Endometrium (tissue), 2 donors: ENCODE data around the gene NTPCR.

Experiments used
- FAIRE-seq: peaks from 2 replicates; lab custom pipeline; 2012; peaks lifted over from hg19 to GRCh38; lab: Jason Lieb, UNC
- donor health status: control.
- donor health status: control.

NTPCR gene

GRCh38 chr1:233010146-233010545 is 59.7 kb downstream of the NTPCR start:
- no peak for FAIRE-seq

DNA sequence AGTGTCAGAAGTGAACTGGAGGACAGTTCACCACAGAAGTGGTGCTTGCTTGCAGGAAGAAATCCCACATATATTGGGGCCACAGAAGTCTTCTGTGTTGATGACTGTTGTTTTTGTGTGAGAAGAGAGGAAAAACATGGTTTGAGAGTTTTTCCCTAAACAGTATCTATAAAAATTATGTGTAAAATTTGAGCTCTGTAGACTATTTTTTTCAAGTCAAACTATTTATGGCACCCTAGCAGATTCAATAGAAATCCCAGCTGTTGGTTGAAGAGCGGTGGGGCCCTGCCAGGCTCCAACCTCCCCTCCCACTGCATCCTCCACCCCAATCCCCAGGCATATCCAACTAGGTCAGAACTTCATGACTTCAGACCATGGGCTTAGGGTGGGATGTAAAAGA is 61.6 kb downstream of the NTPCR start:
- no peak for FAIRE-seq

DNA sequence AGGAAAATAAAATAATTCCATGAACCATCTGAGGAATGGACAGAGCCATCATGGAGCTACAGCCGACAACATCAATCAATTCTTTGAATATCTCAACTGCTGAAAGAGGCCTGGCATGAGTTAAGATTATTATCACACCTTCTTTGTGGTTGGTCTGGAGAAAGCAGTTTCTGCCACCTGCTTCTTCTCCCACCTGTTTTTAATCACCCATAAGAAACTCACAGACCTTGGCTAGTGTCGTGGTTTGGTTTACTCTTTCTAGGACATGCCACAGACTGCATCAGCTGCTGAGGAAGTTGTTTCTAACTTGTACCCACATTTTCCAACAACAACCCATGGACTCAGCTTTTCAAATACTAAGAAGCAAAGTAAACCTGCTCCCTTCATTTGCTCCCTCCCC is 65.6 kb downstream of the NTPCR start:
- FAIRE-seq, result no peak

- no peak for FAIRE-seq
These were observed 66.4 kb downstream of the NTPCR start for GRCh38 chr1:233016798-233017197.

GRCh38 chr1:233019083-233019482 is 68.7 kb downstream of the NTPCR start:
- no peak for FAIRE-seq

GRCh38 chr1:233019778-233020325 is 69.4 kb downstream of the NTPCR start:
- FAIRE-seq, result peak; percentile 65

GRCh38 chr1:233020426-233020825 is 70.0 kb downstream of the NTPCR start:
- FAIRE-seq, result no peak

DNA sequence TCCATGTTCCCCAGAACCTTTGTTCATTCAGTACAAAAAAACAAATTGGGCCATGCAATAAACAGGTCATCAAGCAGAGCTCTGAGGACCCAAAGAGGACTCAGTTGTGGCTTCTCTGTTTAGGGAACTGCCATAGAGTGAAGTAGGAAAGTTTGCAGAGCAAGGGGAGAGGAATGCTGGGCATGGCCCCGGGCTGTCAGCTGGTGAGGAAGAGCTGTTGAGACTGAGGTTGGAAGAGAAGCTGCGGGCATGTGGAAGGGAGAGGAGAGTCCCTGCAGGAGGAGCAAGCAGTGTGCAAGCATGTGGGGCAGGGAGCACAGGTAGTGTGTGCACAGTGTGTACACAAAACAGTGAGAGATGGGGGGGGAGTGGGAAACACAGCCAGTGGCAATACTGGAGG is 71.8 kb downstream of the NTPCR start:
- FAIRE-seq, result no peak

DNA sequence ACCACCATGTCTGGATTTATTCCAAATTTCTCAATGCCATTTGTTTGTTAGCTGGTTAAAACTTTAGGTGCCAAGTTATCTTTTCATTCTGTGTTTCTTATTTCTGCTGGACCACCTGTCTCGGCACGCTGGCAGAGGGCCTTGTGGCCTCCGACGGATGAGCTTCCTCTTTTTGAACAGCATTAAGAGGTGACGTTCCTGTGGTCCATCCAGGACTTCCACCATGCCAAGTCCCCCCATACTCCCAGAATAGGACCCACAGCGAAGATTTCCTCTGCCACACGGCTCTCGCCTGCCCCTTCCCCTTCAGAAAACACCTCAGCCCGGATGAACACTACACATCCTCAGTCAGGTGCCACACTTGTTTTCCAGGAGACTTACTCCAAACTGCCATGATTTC is 73.8 kb downstream of the NTPCR start:
- no peak for FAIRE-seq

DNA sequence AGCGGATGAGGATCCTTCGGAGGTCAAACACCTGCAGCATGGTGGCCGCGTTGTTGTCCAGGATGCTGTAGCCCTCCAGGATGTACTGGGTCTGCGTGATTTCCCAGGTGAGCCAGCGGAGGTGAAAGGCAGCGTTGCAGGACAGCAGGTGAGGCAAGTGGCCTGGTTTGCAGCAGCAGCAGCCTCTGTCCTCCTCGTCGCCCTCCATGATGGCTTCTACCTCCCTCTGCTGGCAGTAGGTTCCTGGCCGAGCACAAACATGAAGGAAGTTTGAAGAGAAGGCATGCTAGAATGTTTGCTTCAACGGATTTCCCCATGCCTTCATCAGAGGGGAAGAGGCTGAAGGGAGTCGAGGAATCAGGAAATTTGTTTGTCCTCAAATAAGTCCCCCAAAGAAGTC is 74.7 kb downstream of the NTPCR start:
- no peak for FAIRE-seq

- peak; percentile 41 for FAIRE-seq
These were observed 75.2 kb downstream of the NTPCR start for GRCh38 chr1:233025567-233025966.

- no peak for FAIRE-seq
These were observed 76.6 kb downstream of the NTPCR start for GRCh38 chr1:233027046-233027445.

DNA sequence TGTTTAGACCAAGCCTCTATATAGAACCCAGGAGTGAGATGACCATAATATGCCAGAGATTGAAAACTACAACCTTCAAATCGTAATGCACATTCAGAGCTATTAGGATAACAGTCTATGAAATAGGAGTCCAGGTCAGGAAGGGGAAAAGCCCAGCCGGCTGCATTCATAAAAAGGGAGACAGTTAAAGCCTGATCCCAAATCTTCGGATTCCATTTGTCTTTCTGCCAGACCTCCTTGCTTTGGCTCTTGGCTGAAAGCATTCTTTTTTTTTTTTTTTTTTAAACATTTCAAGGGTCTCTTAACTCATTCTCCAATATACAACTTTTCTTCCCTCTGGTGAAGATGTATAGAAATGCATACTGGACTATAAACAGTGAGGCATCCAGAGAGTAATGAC is 81.1 kb downstream of the NTPCR start:
- no peak for FAIRE-seq

DNA sequence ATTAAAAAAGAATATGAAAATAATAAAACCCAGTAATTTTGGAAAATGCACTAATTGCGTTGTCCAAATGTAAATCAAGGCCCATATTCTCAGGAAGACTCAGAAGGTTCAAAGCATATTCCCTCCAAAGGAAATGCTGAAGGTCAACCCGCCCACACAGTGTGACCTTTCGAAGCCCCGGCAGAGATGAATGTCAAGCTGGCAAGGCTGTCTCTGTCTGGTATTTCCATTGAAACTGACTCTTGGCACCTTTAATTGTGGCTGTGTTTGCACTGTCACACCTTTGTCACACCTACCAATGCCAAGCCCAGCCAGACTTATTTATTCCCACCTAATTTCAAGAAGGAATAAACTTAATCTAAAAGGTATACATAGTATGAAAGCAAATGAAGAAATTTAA is 82.5 kb downstream of the NTPCR start:
- FAIRE-seq, result no peak

DNA sequence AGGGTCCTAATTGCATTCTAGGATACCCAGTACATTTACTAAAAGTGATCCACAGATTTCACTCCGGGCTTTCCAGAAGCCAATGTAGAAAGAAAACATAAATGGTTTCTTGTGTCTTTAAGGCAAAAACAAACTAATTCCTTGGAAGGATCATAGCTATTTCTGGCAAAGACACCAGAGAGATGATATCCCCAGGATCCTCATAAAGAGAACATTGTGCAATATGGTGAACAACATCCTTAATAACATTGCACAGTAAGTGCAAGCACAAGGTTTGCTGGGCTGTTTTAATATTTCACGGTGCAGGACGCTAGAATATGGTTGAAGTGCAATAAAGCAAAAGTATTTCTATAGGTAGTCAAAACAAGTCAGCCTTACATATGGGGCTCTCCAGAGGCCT is 83.0 kb downstream of the NTPCR start:
- FAIRE-seq, result peak; percentile 76
